B cell (primary cell): ENCODE measurements around the gene RAP1GAP. TPM values are rescaled to one million over a fixed set of nuclear protein-coding genes. Genes with fewer than 3 reads are reported as not detected.

Experiments used
- ATAC-seq: fragments of 200-7000 bp; cut with Tn5 transposase; one replicate; pipeline ENCODE4 v1.10.0; 2021; ENCODE audit warnings: low read depth, mild to moderate bottlenecking, moderate number of reproducible peaks, moderate library complexity
- CTCF ChIA-PET: fragments of 350-600 bp; sonication (Branson Sonifier 250); formaldehyde crosslinking; loops from one replicate; lab custom pipeline; 2021; ENCODE audit warnings: antibody characterized with exemption, inconsistent platforms; lab: Charles Lee
- POLR2A ChIA-PET: fragments of 350-600 bp; sonication (Branson Sonifier 250); formaldehyde crosslinking; loops from one replicate; lab custom pipeline; 2021; ENCODE audit warnings: antibody characterized with exemption; lab: Charles Lee
- DNase-seq: peaks from one replicate; pipeline ENCODE4 v3.0.0; 2013
- H2AFZ ChIP-seq: 2 replicates; pipeline ENCODE4 v1.6.1; 2012; ENCODE audit warnings: mild to moderate bottlenecking, low read depth, low read length; ENCODE audit not compliant: insufficient read depth, poor library complexity, severe bottlenecking
- H3K27ac ChIP-seq, 2 donors: 1 replicate in 1 of 2; 2 replicates in 1 of 2; pipeline ENCODE4 v1.5.1; 2012 to 2013; ENCODE audit warnings: low read length in 2 of 2, mild to moderate bottlenecking in 2 of 2, moderate library complexity in 1 of 2
- H3K27me3 ChIP-seq, 4 experiments: fragments of 200-600 bp in 1 of 4; sonication (generic) in 1 of 4; replicated peaks in 1 of 4; 1 replicate in 2 of 4; 2 replicates in 2 of 4; pipeline versions ENCODE4 v1.6.1 to v1.7.0; 2013 to 2016; ENCODE audit warnings: low read length in 3 of 4, mild to moderate bottlenecking in 2 of 4, mixed read lengths in 1 of 4, moderate library complexity in 1 of 4; ENCODE audit not compliant: insufficient read depth in 4 of 4, control insufficient read depth in 3 of 4; ENCODE audit errors: control extremely low read depth in 1 of 4
- H3K36me3 ChIP-seq, 2 experiments: replicated peaks in 1 of 2; 1 replicate in 1 of 2; 2 replicates in 1 of 2; pipeline versions ENCODE4 v1.6.1 to v1.7.1; 2013; ENCODE audit warnings: low read length in 1 of 2; ENCODE audit not compliant: insufficient read depth in 2 of 2, control insufficient read depth in 1 of 2; ENCODE audit errors: control extremely low read depth in 1 of 2, extremely low read depth in 1 of 2
- H3K4me1 ChIP-seq, 2 donors: fragments of 200-600 bp in 1 of 2; sonication (generic) in 1 of 2; 1 replicate in 1 of 2; 2 replicates in 1 of 2; pipeline versions ENCODE4 v1.5.1 to v1.6.1; 2013 to 2017; ENCODE audit warnings: low read length in 2 of 2; ENCODE audit not compliant: control insufficient read depth in 2 of 2, insufficient read depth in 2 of 2
- H3K4me2 ChIP-seq: replicated peaks from 2 replicates; pipeline ENCODE3; 2012; ENCODE audit warnings: mild to moderate bottlenecking, low read depth, low read length; ENCODE audit not compliant: poor library complexity, severe bottlenecking
- H3K4me3 ChIP-seq, 5 experiments: fragments of 200-600 bp in 1 of 5; sonication (generic) in 1 of 5; 1 replicate in 3 of 5; 2 replicates in 2 of 5; pipeline versions ENCODE4 v1.5.1 to v1.7.0; 2011 to 2016; ENCODE audit warnings: low read length in 4 of 5, mild to moderate bottlenecking in 4 of 5, low read depth in 2 of 5, control low read depth in 1 of 5, moderate library complexity in 1 of 5; ENCODE audit not compliant: insufficient read depth in 1 of 5; ENCODE audit errors: control extremely low read depth in 1 of 5, extremely low read depth in 1 of 5
- H3K79me2 ChIP-seq: fragments of 200-600 bp; sonication (generic); one replicate; pipeline ENCODE4 v1.6.0; 2016; ENCODE audit warnings: low read length; ENCODE audit not compliant: control insufficient read depth, insufficient read depth
- H3K9ac ChIP-seq: fragments of 200-600 bp; sonication (generic); 2 replicates; pipeline ENCODE4 v1.6.1; 2017; ENCODE audit warnings: mild to moderate bottlenecking, low read length, moderate library complexity
- H3K9me3 ChIP-seq, 3 donors: one replicate each; pipeline versions ENCODE4 v1.6.1 to v1.7.1; 2013; ENCODE audit warnings: low read length in 2 of 3; ENCODE audit not compliant: control insufficient read depth in 2 of 3, insufficient read depth in 1 of 3; ENCODE audit errors: control extremely low read depth in 1 of 3
- H4K20me1 ChIP-seq: 2 replicates; pipeline ENCODE4 v1.6.0; 2012; ENCODE audit warnings: mild to moderate bottlenecking, low read length; ENCODE audit not compliant: insufficient read depth, control insufficient read depth, poor library complexity, severe bottlenecking
- H3K27ac Mint-ChIP-seq: one replicate; pipeline ENCODE4 v1.8.0; 2021; ENCODE audit warnings: mixed read lengths
- H3K27me3 Mint-ChIP-seq: one replicate; pipeline ENCODE4 v1.8.0; 2021; ENCODE audit warnings: mixed read lengths
- H3K4me1 Mint-ChIP-seq: one replicate; pipeline ENCODE4 v1.8.0; 2021; ENCODE audit warnings: mixed read lengths
- H3K4me3 Mint-ChIP-seq: one replicate; pipeline ENCODE4 v1.8.0; 2021; ENCODE audit warnings: mixed read lengths
- H3K9me3 Mint-ChIP-seq: one replicate; pipeline ENCODE4 v1.8.0; 2022; ENCODE audit warnings: mixed read lengths; ENCODE audit not compliant: insufficient read depth
- CTCF ChIP-seq: fragments of 200-600 bp; IDR thresholded peaks from one replicate; pipeline ENCODE4 v1.8.0; 2022; ENCODE audit warnings: antibody characterized with exemption, mild to moderate bottlenecking
- EZH2 ChIP-seq: IDR thresholded peaks from 2 replicates; pipeline ENCODE4 v1.6.1; 2012; ENCODE audit warnings: borderline replicate concordance, low read depth, mild to moderate bottlenecking, moderate library complexity, low read length; ENCODE audit not compliant: insufficient read depth, poor library complexity, severe bottlenecking
- WGBS: methylation state at CpG from one replicate; pipeline ENCODE4 v1.1.5; 2013; ENCODE audit warnings: missing lambda C conversion rate; ENCODE audit not compliant: insufficient coverage; 5-methylcytosine and 5-hydroxymethylcytosine counted together
- intact Hi-C: fragments of 100-400 bp; cut with micrococcal nuclease; formaldehyde crosslinking; loops from one replicate; pipeline ENCODE4 v1.10.0; 2022
- polyA plus RNA-seq: library from polyadenylated mRNA; depleted of rRNA; stranded (reverse); fragments of >200 nt; gene quantifications from 2 replicates; pipeline ENCODE4 v1.2.3, GENCODE V29; 2012
- total RNA-seq, 2 donors: library from RNA; stranded (reverse); fragments of 120-200 nt in 1 of 2; gene quantifications; 1 replicate in 1 of 2; 2 replicates in 1 of 2; pipeline versions ENCODE4 v1.2.3 to v1.2.4, GENCODE V29; 2013 to 2022

RAP1GAP gene
- total and polyA plus RNA-seq, 2 donors (not counting 1 experiment from before 2014, with no cell fraction given) = 0.07 to 0.09 TPM

GRCh38 chr1:21605964-21606705, 63.0 kb downstream of the RAP1GAP start:
- ATAC-seq (no peak), DNase-seq (no peak)
- WGBS = 95% methylated on average over 14 of the region's 15 CpGs
- no peaks in the 10 kb centered on the region for H3K9me3 Mint-ChIP-seq
- TF ChIP-seq CTCF (no peak), EZH2 (no peak)
- H3K4me1 Mint-ChIP-seq = peaks cover 19% of the 10 kb centered on the region
- POLR2A ChIA-PET = no interaction called here
- Histone ChIP-seq H3K27me3 (peaks cover 0 to 3% (median 0%) of the 10 kb centered on the region in 4 experiments), H3K27ac (no peak overlapping the region), H2AFZ (no peak overlapping the region), H3K9me3 (no peaks in the 10 kb centered on the region), H3K36me3 (no peaks in the 10 kb centered on the region), H3K79me2 (no peaks in the 10 kb centered on the region), H3K4me1 (peaks cover 5 to 8% of the 10 kb centered on the region in 2 donors), H3K4me3 (no peak overlapping the region), H3K9ac (no peak overlapping the region), H4K20me1 (no peaks in the 10 kb centered on the region), H3K4me2 (no peak overlapping the region)
- no peak overlapping the region for H3K27ac Mint-ChIP-seq
- CTCF ChIA-PET = no interaction called here
- intact Hi-C loops = no loop called here
- H3K27me3 Mint-ChIP-seq = peaks cover 18% of the 10 kb centered on the region
- no peak overlapping the region for H3K4me3 Mint-ChIP-seq

- ATAC-seq = no peak
- intact Hi-C loops = no loop called here
- peaks cover 19% of the 10 kb centered on the region for H3K27me3 Mint-ChIP-seq
- H3K4me3 Mint-ChIP-seq = no peak overlapping the region
- Histone ChIP-seq H4K20me1 (no peaks in the 10 kb centered on the region), H3K4me2 (no peak overlapping the region), H3K9ac (no peak overlapping the region), H3K9me3 (no peaks in the 10 kb centered on the region), H2AFZ (no peak overlapping the region), H3K27ac (no peak overlapping the region), H3K36me3 (no peaks in the 10 kb centered on the region), H3K79me2 (no peaks in the 10 kb centered on the region), H3K4me3 (no peak overlapping the region), H3K4me1 (peaks cover 5 to 8% of the 10 kb centered on the region in 2 donors), H3K27me3 (peaks cover 0 to 3% (median 0%) of the 10 kb centered on the region in 4 experiments)
- no peaks in the 10 kb centered on the region for H3K9me3 Mint-ChIP-seq
- TF ChIP-seq CTCF (no peak), EZH2 (no peak)
- POLR2A ChIA-PET = interaction anchor here (0.6 kb wide), 1 partner anchor 9 kb away, joined by 5 read pairs; no protein-coding TSS in a partner anchor
- WGBS = 96% methylated on average over 7 of the region's 7 CpGs
- peaks cover 19% of the 10 kb centered on the region for H3K4me1 Mint-ChIP-seq
- no peak for DNase-seq
- CTCF ChIA-PET = no interaction called here
- H3K27ac Mint-ChIP-seq = no peak overlapping the region
Observed at GRCh38 chr1:21605012-21605715, 64.0 kb downstream of the RAP1GAP start.
